HepG2 (cell line): Measurements from ENCODE around the gene POP7. TPM values are rescaled to one million over a fixed set of nuclear protein-coding genes. Genes with fewer than 3 reads are reported as not detected.

Experiments
- ATF6 ChIP-seq: sonication (generic); formaldehyde crosslinking; conservative IDR thresholded peaks from 2 replicates; pipeline ENCODE4 v1.4.0; 2020; ENCODE audit warnings: missing genetic modification reagents
- GATAD2A ChIP-seq: IDR thresholded peaks from 2 replicates; pipeline ENCODE4 v1.6.1; 2016
- GMEB1 ChIP-seq: sonication (generic); formaldehyde crosslinking; IDR thresholded peaks from 2 replicates; pipeline ENCODE4 v1.5.1; 2020; ENCODE audit warnings: missing genetic modification reagents, mild to moderate bottlenecking, borderline replicate concordance
- HNF4A ChIP-seq: sonication (generic); formaldehyde crosslinking; IDR thresholded peaks from 2 replicates; pipeline ENCODE4 v1.4.0; 2020; ENCODE audit warnings: missing genetic modification reagents
- PHF20 ChIP-seq: sonication (generic); formaldehyde crosslinking; IDR thresholded peaks from 2 replicates; pipeline ENCODE4 v1.5.0; 2020; ENCODE audit warnings: mild to moderate bottlenecking, missing genetic modification reagents
- RAD51 ChIP-seq: fragments of 450-650 bp; IDR thresholded peaks from 2 replicates; pipeline ENCODE4 v1.6.1; 2016; ENCODE audit warnings: borderline replicate concordance
- RARA ChIP-seq: IDR thresholded peaks from 2 replicates; pipeline ENCODE4 v1.6.1; 2016; ENCODE audit warnings: missing genetic modification reagents, missing compliant biosample characterization
- ZBTB10 ChIP-seq: sonication (generic); formaldehyde crosslinking; IDR thresholded peaks from 2 replicates; pipeline ENCODE4 v1.4.0; 2020; ENCODE audit warnings: missing genetic modification reagents, borderline replicate concordance
- ZFY ChIP-seq: sonication (generic); formaldehyde crosslinking; IDR thresholded peaks from 2 replicates; pipeline ENCODE4 v1.4.0; 2020; ENCODE audit warnings: missing genetic modification reagents
- ZNF326 ChIP-seq: sonication (generic); formaldehyde crosslinking; IDR thresholded peaks from 2 replicates; pipeline ENCODE4 v1.4.0; 2020; ENCODE audit warnings: missing genetic modification reagents, borderline replicate concordance
- ZNF609 ChIP-seq: sonication (generic); formaldehyde crosslinking; IDR thresholded peaks from 2 replicates; pipeline ENCODE4 v1.4.0; 2020; ENCODE audit warnings: mild to moderate bottlenecking, missing genetic modification reagents, borderline replicate concordance
- polyA plus RNA-seq, 8 experiments: library from polyadenylated mRNA; depleted of rRNA in 3 of 8; stranded (reverse) in 7 of 8; unstranded in 1 of 8; fragments of >200 nt; fragmentation: Illumina TruSeq in 4 of 8; extraction: Trizol in 4 of 8; gene quantifications; 2 replicates each; pipeline versions ENCODE4 v1.2.1 to v1.2.3, GENCODE V29; 2011 to 2016; ENCODE audit warnings: low read depth in 4 of 8, missing spikeins in 1 of 8, mixed read lengths in 1 of 8; ENCODE audit not compliant: insufficient read depth in 1 of 8
- total RNA-seq, 5 experiments: library from RNA; depleted of rRNA; stranded (reverse); fragments of >200 nt; fragmentation: Illumina TruSeq; extraction: Trizol; gene quantifications; 2 replicates each; pipeline ENCODE4 v1.2.3, GENCODE V29; 2016; ENCODE audit warnings: low read depth in 1 of 5

POP7 gene
- total and polyA plus RNA-seq, 2 of the 13 experiments (the other 11 are each of a cell fraction or from before 2014, with no cell fraction given) = 63.9 to 91.1 TPM

- peak; percentile 68; the same call in 1 of the 2 replicates for TF ChIP-seq ZBTB10 (CRISPR knock-in tag)
- TF ChIP-seq RARA (CRISPR knock-in tag) = peak; percentile 58
- TF ChIP-seq GATAD2A (CRISPR knock-in tag) = no peak
- no peak for TF ChIP-seq RAD51
- no peak for TF ChIP-seq ZNF326
- no peak for TF ChIP-seq ATF6 (CRISPR knock-in tag)
- peak; percentile 56 for TF ChIP-seq HNF4A (CRISPR knock-in tag)
- no peak for TF ChIP-seq PHF20 (CRISPR knock-in tag)
- TF ChIP-seq ZFY (CRISPR knock-in tag) = peak; percentile 47
- TF ChIP-seq ZNF609 (CRISPR knock-in tag) = peak; percentile 11; the same call in 1 of the 2 replicates
- no peak for TF ChIP-seq GMEB1 (CRISPR knock-in tag)
Observed at GRCh38 chr7:100720671-100721504, 15.0 kb downstream of the POP7 start (continued).
